Cortex of kidney (tissue), 1 donor: Measurements from ENCODE around the gene ISOC2.

Experiments
- DNase-seq: peaks from one replicate; lab custom pipeline; 2025; lab: John Stamatoyannopoulos, UW

The ISOC2 gene

DNA sequence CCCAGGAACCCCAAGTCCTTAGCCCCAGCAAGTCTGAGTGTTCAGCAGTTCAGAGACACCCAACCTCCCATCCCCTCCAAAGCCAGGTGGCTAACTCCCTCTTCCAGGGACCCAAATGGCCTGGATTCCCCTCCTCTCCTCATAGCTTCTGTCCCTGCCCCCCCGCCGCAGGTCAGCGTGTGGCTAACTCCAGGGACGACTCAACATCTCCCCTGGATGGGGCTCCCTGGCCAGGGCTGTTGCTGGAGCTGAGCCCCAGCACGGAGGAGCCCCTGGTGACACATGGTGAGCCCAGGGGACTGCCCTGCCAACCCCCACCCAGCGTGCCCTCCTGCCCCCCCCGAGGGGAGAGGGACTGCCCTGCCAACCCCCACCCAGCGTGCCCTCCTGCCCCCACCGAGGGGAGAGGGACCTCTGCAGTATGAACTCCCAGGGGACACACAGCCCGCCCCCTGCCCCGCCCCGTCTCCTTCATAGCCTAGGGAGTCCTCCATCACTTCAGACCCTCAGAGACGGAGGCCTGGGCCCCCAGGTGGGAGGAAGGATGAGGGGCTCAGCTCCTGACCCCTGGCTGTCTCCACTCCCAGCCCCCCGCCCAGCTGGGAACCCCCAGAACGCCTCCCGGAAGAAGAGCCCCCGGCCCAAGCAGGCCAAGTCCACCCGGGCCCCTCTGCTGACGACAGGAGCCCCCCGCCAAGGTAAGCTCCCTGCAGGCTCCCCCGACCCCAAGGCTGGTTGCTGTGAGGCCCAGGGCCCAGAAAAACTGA is 28.5 kb upstream of the ISOC2 start:
- DNase-seq = no peak

DNA sequence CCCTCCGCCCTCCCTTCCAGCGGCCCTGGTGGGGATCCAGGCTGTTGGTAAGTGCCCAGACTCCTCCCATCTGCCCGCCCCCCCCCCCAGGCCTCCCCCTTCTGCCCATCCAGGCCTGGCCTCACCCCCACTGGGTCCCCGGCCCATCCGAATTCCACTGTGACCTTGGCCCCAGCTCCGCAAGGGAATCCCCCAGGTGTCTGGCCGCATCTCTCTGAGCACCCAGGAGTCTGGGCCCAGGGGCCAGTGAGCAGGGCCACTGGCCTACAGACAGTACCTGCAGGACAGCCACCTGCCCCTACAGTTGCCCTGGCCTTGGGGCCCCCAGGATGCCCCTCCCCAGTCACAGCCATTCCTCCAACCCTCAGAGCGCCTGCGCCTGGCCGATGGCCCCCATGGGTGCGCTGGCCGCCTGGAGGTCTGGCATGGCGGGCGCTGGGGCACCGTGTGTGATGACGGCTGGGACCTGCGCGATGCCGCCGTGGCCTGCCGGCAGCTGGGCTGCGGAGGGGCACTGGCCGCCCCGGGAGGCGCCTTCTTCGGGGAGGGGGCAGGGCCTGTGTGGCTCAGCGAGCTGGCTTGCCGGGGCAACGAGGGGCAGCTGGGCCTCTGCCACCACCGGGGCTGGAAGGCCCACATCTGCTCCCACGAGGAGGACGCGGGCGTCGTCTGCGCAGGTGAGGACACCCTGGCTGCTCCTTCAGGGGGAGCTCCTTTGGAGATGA is 27.7 kb upstream of the ISOC2 start:
- no peak for DNase-seq

DNA sequence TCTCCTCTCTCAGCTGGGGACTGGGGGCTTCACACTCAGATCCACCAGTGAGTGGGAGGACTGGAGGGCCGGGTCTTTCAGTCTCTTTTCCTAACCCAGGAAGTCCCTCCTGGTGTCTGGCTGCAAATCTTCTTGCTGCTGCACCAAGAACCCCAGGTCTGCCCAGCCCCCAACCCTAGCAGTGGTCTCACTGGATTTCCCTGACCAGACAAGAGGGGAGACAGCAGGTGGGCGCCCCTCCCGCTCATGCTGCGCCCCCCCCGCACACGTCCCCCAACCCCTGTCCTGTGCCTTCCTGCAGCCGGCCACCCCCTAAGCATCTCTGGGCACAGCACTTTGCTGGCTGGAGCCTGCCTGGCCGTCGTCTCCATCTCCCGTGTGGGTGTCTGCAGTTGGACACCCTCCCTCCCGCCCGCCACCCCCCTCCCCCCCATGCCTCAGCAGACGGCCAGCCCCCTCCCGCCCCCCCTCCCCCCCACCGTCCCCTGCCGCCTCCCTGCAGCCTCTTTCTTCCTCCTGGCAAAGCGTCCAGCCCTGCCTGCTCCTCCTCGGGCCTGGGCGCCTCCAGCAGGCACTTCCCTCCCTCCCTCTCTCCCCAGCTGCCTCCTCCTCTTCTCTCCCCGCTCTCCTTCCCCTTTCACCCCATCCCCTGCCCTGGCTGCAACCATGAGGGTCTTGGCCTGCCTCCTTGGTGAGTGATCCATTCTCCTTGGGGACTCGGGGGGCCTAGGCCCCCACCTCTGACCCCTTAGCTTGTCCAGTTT is 26.7 kb upstream of the ISOC2 start, which contains the start of gene SSC5D:
TSS of gene SSC5D (plus strand) at position 513 of the 764 bp plus-strand sequence. CDS start at position 667, 154 bp downstream.
- no peak for DNase-seq

DNA sequence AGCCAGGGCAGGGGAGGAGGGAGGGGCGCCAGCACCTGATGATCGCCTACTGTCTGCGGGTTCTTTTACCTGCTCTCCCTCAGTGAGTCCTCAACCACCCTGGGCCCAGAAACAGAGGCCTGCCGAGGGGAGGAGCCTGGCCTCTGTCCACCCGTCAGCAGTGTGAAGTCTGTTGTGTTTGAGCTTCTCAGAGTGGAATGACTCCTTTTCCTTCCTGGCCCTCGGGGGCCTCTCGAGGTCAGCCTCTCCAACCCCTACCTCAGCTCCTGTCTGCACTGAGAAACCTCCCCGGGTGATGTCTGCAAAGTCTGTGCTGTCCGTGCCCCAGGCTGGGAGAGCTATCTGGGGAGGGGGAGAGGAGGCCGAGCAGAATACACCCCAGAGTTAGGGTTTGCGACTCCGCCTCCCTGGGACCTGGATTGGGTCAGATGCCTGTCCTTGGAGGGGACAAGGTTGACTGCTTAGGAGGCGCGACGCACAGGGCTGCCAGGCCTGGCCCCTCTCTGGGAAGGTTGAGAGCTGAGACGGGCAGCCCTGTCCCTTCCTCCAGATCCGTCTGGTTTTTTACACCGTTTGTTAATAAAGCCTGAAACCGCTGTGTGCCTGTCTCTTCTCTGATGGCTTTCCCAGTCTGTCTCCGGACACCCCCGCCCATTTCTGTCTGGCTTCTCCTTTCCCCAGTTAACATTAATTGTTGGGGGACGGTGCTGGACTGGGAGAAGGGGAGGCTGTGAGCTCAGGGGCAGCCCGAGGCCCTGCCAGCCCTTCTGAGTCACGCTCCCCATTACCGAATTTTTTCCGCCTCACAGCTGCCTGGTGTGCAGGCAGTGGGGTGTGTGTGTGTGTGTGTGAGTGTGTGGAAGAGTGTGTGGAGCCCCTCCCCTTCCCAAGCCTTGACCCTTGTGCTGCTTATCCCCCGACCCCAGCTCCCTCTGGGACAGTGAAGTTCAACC is 25.8 kb upstream of the ISOC2 start:
- no peak for DNase-seq

DNA sequence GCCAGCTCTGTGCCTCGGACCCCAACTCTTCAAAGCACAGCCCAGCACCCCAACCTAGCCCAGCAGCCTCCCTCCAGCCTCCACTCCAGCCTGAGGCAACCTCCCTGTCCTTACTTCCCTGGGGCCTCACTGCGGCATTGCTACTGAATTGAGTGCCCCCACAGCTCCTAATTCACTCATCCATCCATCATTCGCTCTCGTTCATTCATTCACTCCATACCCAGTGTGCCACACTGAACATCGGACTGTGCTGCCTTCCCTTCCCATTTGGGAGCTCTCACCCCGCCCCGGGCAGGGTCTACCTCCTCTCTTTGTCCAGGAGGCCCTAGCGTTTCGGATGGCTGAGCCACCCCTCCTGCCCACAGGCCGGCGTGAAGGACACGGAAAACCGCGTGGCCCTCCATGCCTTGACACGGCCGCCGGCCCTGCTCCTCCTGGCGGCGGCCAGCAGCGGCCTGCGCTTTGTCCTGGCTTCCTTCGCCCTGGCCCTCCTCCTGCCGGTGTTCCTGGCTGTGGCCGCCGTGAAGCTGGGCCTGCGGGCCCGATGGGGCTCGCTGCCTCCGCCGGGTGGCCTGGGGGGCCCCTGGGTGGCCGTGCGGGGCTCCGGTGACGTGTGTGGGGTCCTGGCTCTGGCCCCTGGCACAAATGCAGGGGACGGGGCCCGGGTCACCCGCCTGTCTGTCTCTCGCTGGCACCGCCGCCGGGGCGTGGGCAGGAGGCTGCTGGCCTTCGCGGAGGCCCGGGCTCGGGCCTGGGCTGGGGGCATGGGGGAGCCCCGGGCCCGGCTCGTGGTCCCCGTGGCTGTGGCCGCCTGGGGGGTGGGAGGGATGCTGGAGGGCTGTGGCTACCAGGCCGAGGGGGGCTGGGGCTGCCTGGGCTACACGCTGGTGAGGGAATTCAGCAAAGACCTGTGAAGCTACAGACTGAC is 24.9 kb upstream of the ISOC2 start:
- DNase-seq = no peak

DNA sequence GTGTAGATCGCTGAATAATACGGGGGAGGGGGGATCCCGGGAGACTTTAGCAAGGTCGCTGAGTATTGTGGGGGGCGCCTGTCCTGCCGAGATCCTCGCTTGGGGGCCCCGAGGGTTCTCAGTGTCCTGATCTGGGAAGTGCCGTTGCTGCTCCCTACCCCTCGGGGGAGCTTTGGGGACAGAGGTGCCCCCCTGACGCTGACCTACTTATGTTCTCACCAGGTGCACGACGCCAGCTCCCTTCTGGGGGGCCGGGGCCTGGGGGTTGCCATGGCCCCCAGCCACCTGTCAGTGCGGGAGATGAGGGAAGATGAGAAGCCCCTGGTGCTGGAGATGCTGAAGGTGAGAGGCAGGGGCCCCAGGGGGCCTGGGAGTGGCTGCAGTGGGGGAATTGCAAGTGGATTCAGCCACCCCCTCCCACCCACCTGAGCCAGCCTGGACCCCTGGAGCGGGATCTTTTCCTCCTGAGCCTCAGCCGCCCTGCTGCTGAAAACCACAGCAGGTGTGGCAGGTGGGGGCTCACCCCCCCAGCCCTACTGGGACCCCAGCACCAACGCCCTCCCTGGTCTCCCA is 24.1 kb upstream of the ISOC2 start:
- no peak for DNase-seq

DNA sequence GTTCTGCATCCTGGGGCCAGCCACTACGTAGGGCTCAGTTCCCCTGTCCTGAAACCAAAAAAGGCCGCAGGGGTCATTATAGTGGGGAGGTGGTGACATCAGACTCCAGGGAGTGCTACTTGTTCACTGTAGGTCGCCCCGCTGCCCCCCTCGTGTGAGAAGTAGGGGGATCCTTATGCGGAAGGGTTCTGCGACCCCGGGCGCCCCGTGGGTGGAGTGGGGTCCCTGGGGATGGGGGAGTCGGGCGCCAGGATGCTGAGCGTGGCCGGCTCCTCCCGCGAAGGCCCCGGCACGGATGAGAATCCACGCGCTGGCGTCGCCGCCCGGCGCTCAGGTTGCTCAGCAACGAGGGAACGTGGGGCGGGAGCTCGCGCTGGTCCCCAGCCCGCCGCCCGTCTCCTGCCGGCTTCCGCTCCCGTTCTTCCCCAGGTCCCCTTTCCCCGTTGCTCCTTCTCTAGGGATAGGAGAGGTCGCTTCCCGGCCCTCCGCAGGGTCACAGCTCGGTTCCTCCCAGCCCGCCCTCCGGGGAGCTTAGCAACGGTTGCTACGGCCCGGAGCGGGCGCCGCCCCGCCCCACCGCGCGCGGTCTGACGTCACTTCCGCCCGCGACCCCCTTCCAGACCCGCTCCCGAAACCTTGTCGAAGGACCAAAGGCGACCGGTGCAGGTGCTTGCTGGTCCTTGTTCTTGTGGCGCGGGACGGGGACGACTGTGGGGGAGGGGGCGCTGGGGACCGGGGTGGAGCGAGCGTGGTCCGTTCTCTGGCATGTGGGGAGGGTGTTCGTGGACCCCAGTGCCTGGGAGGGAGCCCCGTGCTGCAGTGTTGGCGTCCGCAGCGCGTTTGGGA is 23.4 kb upstream of the ISOC2 start, which contains the start of gene NAT14:
TSS of gene NAT14 (plus strand) at position 596 of the 846 bp plus-strand sequence. CDS start 521 bp downstream, outside the sequence.
- no peak for DNase-seq

DNA sequence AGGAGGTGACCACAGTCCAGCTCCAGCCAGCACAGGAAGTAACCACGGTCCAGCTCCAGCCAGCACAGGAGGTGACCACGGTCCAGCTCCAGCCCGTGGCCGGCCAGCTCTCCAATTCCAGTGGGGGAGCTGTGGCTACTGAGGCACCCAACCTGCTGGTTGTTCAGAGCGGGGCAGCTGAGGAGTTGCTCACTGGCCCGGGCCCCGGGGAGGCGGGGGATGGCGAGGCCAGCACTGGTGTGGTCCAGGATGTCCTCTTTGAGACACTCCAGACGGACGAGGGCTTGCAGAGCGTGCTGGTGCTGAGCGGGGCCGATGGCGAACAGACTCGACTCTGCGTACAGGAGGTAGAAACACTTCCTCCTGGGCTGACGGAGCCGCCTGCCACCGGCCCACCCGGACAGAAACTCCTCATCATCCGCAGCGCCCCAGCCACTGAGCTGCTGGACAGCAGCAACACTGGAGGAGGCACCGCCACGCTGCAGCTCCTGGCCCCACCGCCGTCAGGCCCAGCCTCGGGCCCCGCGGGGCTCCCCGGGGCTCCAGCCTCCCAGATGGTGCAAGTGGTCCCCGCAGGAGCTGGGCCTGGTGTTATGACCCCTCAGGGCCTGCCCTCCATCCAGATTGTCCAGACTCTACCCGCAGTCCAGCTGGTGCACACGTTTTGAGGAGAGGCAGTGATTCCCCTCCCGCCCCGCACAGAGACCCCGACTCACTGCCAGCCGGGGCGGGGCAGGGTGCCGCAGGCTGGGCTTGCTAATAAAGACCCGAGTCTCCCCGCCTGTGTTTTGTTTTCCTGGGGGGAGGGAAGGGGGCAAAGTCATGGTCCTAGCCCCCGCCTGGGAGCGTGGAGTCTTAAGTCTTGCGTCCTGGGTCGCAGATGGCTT is 22.5 kb upstream of the ISOC2 start:
- DNase-seq = no peak

DNA sequence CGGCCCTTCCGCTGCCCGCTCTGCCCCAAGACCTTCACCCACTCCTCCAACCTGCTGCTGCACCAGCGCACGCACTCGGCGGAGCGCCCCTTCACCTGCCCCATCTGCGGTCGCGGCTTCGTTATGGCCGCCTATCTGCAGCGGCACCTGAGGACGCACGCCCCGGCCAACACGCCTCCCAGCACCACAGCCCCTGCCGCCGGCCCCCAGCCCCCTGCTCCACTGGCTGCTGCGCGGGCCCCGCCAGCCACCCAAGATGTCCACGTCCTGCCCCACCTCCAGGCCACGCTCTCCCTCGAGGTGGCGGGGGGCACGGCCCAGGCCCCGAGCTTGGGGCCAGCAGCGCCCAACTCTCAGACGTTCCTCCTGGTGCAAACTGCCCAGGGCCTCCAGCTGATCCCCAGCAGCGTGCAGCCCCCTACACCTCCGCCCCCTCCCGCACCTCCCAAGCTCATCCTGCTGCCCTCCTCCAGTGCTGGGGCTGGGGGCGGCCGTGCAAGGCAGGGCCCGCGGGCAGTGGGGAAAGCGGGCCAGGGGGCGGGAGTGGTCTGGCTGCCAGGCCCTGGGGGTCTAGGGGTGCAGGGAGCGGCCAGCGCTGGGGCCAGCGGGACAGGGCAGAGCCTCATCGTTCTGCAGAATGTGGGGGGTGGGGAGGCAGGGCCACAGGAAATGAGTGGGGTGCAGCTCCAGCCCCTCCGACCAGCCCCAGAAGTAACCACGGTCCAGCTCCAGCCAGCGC is 21.7 kb upstream of the ISOC2 start:
- DNase-seq = no peak

DNA sequence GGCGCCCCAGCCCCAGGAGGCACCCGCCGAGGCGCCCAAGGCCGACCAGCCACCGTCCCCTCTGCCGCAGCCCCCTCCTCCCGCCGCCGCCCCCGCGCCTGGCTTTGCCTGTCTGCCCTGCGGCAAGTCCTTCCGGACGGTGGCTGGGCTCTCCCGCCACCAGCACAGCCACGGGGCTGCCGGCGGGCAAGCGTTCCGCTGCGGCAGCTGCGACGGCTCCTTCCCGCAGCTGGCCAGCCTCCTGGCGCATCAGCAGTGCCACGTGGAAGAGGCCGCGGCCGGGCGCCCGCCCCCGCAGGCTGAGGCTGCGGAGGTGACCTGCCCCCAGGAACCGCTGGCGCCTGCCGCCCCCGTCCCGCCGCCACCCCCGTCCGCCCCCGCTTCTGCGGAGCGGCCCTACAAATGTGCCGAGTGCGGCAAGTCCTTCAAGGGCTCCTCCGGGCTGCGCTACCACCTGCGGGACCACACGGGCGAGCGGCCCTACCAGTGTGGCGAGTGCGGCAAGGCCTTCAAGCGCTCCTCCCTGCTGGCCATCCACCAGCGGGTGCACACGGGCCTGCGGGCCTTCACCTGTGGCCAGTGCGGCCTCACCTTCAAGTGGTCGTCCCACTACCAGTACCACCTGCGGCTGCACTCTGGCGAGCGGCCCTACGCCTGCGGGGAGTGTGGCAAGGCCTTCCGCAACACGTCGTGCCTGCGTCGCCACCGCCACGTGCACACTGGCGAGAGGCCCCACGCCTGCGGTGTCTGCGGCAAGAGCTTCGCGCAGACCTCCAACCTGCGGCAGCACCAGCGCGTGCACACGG is 20.9 kb upstream of the ISOC2 start:
- no peak for DNase-seq

DNA sequence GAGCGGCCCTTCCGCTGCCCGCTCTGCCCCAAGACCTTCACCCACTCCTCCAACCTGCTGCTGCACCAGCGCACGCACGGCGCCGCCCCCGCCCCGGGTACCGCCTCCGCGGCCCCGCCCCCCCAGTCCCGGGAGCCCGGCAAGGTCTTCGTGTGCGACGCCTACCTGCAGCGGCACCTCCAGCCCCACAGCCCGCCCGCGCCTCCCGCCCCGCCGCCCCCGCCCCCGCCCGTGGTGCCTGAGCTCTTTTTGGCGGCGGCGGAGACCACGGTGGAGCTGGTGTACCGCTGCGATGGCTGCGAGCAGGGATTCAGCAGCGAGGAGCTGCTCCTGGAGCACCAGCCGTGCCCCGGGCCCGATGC is 20.3 kb upstream of the ISOC2 start:
- no peak for DNase-seq

DNA sequence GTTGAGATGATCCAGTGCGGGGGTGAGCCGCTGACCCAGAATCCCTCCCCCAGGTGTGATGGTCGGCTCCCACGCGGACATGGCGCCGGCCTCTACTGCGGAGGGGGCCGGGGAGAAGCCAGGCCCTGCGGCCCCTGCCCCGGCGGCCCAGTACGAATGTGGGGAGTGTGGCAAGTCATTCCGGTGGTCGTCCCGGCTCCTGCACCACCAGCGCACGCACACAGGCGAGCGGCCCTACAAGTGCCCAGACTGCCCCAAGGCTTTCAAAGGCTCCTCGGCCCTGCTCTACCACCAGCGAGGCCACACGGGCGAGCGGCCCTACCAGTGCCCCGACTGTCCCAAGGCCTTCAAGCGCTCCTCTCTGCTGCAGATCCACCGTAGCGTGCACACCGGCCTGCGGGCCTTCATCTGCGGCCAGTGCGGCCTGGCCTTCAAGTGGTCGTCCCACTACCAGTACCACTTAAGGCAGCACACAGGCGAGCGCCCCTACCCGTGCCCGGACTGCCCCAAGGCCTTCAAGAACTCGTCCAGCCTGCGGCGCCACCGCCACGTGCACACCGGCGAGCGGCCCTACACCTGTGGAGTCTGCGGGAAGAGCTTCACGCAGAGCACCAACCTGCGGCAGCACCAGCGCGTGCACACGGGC is 19.8 kb upstream of the ISOC2 start:
- DNase-seq = no peak

DNA sequence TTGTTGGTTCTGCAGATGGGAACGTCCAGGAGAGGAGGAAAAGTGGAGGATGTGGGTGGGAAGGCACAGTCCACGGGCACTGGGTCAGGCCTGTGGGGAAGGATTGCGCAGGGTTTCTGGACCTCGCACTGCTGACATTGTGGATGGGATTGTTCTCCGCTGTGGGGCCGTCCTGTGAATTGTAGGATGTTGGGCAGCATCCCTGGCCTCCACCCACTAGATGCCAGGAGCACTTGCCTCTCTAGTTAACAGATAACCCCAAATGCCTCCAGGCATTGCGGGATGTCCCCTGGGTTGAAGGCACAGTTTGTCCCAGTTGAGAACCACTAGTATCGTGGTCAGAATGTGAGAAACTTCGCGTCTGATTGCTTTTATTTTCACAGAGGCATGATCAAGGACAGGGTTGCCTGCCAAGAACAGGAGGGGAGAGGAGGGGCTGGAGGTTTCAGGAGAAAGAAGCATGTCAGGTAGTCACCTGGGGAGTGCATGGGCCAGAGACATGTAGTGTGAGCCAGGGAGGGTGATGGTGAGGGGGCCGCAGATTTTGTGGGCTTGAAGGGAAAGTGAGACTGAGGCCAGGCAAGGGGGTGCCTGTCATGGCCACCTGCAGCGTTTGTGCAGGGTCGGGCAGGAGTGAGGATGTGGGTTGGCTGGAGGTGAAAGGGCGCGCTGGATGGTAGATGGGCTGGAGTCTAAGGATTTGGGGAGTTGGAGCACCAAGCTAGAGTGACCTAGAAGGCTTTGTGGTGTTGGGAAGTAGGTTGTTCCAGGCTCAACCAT is 18.2 kb upstream of the ISOC2 start:
- DNase-seq = no peak

DNA sequence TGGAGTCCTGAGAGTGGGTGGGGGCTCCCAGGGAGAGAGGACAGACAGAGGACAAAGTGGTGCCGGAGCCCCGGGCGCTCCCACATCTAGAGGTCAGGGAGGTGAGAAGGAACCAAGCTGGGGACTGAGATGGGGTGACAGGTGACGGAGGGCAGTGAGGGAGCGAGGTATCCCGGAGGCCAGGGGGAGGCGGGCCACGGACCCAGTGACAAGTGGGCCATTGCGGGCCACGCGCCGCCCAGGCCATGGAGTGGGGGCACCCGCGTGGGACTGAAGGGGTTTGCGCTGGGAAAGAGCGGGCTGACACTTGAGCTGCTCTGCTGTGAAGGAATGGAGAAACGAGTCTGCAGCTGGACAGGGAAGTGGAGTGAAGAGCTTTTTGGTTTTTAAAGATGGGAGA is 17.6 kb upstream of the ISOC2 start:
- no peak for DNase-seq

DNA sequence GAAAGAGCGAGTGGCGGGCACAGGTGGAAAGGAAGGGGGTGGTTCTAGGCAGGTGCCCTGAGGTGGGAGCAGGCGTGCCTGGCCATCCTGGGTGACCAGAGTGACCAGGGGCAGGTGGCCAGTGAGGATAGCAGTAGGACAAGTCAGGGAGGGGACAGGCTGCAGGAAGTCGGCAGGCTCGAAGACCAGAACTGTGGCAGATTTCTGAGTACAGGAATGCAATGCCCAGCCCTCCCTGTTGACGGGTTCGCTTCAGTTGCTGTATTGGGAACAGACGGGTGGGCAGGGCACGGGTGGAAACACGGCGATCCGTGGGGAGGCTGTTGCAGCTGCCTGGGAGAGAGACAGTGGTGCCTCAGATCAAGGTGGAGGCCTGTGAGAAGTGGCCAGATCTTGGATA is 16.9 kb upstream of the ISOC2 start:
- no peak for DNase-seq
